GM10248 (cell line): ENCODE measurements around the gene F11.

Experiments
- CTCF ChIA-PET: fragments of 300-600 bp; sonication (Branson Sonifier 250); formaldehyde crosslinking; extraction: SDS; loops from one replicate; lab custom pipeline; 2021; ENCODE audit warnings: antibody characterized with exemption; lab: Yijun Ruan, JAX
- POLR2A ChIA-PET: fragments of 350-650 bp; sonication (Branson Sonifier 250); formaldehyde crosslinking; extraction: SDS; loops from one replicate; lab custom pipeline; 2020; ENCODE audit warnings: antibody characterized with exemption; lab: Yijun Ruan, JAX
- DNase-seq: peaks from one replicate; pipeline ENCODE4 v3.0.0; 2012; ENCODE audit errors: extremely low spot score
- CTCF ChIP-seq: IDR thresholded peaks from 2 replicates; pipeline ENCODE4 v1.5.1; 2012; ENCODE audit warnings: mild to moderate bottlenecking, low read depth; ENCODE audit errors: extremely low read depth, missing control alignments, control extremely low read depth

The F11 gene

GRCh38 chr4:186335793-186336192 is 69.8 kb downstream of the F11 start:
- ChIA-PET POLR2A (no interaction called here), CTCF (no interaction called here)
- no peak for DNase-seq
- no peak for TF ChIP-seq CTCF
